KBM-7 (cell line): ENCODE measurements around the gene CCDC40.

Source experiments
- DNase-seq: peaks from one replicate; pipeline ENCODE4 v3.0.0-alpha.2; 2015
- in situ Hi-C: fragments of 300-500 bp; cut with MboI; formaldehyde crosslinking; loops from 2 replicates; pipeline ENCODE4 v1.14.3; 2020; ENCODE audit warnings: low sequenced_read_pairs, low pct_unique_long_range_greater_than_20kb, mixed read lengths

CCDC40 gene

GRCh38 chr17:80095844-80096475 is 59.5 kb downstream of the CCDC40 start:
- in situ Hi-C loops: no loop called here
- no peak for DNase-seq

GRCh38 chr17:80096561-80097021 is 60.1 kb downstream of the CCDC40 start:
- in situ Hi-C loops: no loop called here
- DNase-seq: no peak

GRCh38 chr17:80097127-80097621 is 60.7 kb downstream of the CCDC40 start:
- in situ Hi-C loops: no loop called here
- DNase-seq: no peak

GRCh38 chr17:80097844-80098691 is 61.6 kb downstream of the CCDC40 start:
- DNase-seq: no peak
- in situ Hi-C loops: no loop called here

GRCh38 chr17:80099291-80100034 is 63.0 kb downstream of the CCDC40 start:
- in situ Hi-C loops: no loop called here
- DNase-seq: no peak

GRCh38 chr17:80100035-80100323 is 63.5 kb downstream of the CCDC40 start:
- in situ Hi-C loops: no loop called here
- DNase-seq: no peak

- DNase-seq: peak; percentile 85
- in situ Hi-C loops: no loop called here
Observed at GRCh38 chr17:80101011-80101945, 64.8 kb downstream of the CCDC40 start, which contains the start of gene GAA. Gene GAA (plus strand): TSS chr17:80101581. CDS start chr17:80104587, 3,006 bp downstream.

GRCh38 chr17:80101946-80102663 is 65.7 kb downstream of the CCDC40 start:
- in situ Hi-C loops: no loop called here
- DNase-seq: peak; percentile 48

- no peak for DNase-seq
- in situ Hi-C loops: no loop called here
Observed at GRCh38 chr17:80102664-80103448, 66.4 kb downstream of the CCDC40 start.

- in situ Hi-C loops: no loop called here
- no peak for DNase-seq
Observed at GRCh38 chr17:80103449-80104085, 67.1 kb downstream of the CCDC40 start.

GRCh38 chr17:80104321-80104955 is 68.0 kb downstream of the CCDC40 start:
- in situ Hi-C loops: no loop called here
- DNase-seq: no peak

GRCh38 chr17:80104956-80105375 is 68.5 kb downstream of the CCDC40 start:
- in situ Hi-C loops: no loop called here
- DNase-seq: no peak

GRCh38 chr17:80105762-80106161 is 69.3 kb downstream of the CCDC40 start:
- no peak for DNase-seq
- in situ Hi-C loops: no loop called here

- DNase-seq: no peak
- in situ Hi-C loops: no loop called here
Observed at GRCh38 chr17:80106176-80106575, 69.7 kb downstream of the CCDC40 start.

- in situ Hi-C loops: no loop called here
- DNase-seq: no peak
Observed at GRCh38 chr17:80106751-80107150, 70.3 kb downstream of the CCDC40 start.

GRCh38 chr17:80107231-80108021 is 71.0 kb downstream of the CCDC40 start:
- no peak for DNase-seq
- in situ Hi-C loops: no loop called here
